GM18505 (cell line): Measurements from ENCODE around the gene OR7A10.

ENCODE experiments used
- ATAC-seq: cut with Tn5 transposase; IDR thresholded peaks from one replicate; pipeline ENCODE4 v1.9.1; 2021; ENCODE audit not compliant: unreplicated experiment
- POLR2A ChIP-seq: IDR thresholded peaks from 4 replicates; pipeline ENCODE4 v1.6.1; 2011; ENCODE audit warnings: borderline replicate concordance; ENCODE audit not compliant: insufficient read depth, insufficient read length; ENCODE audit errors: extremely low read depth

Gene OR7A10

DNA sequence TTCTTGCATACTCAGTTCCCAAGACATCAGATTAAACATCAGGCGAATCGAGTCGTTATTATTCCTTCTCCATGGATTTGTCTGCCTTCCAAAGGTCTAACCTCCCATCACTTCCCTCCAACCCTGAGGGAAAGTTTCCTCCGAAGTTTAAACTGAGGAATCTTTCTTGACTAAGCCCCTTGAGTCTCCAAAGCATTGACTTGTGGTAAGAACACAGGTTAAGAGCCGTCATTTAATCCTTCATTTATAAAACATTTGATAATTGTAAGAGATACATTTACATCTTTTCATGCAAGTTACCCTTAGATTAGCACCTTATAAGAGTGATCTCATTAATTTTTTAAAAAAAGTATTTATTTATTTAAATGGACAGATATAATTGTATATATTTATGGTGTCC is at the start of gene OR7A10:
TSS of gene OR7A10 (minus strand) at position 101 of the 400 bp plus-strand sequence. CDS start 7,045 bp downstream, outside the sequence.
- no peak for ATAC-seq
- no peak for TF ChIP-seq POLR2A

DNA sequence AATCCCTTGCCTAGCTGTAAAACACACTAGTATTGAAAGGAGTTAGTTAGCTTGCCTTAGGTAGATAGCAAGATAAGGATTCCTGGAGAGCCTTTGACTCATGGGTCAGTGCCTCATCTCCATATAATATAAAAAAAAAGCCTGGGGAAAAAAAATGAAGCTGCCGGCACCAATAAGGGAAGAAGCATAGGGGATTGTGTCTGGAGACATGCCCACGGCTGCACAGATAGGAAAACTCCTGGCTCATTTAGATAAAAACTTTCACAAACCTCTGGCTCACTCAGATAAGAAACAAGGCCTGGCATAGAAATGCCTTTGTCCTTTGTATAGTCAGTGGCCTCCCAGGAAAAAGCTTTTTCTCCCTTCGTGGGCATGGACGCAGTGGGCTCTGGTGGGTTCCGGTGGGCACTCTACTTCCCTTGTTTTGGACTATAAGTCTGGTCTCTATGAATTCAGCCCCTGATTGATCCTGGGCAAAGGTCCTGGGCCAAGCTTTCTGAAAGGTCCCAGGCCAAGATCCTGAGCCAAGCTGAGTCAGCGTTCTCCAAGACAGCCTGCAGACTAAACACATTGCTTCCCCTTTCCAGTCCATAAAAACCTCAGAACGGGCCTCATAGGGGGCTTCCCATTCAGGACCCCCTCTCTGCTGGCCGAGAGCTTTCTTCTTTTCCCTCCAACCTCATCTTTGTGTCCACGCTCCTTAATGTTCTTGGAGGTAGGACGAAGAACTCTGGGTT is 42.1 kb upstream of the OR7A10 start:
- ATAC-seq = no peak
- no peak for TF ChIP-seq POLR2A

DNA sequence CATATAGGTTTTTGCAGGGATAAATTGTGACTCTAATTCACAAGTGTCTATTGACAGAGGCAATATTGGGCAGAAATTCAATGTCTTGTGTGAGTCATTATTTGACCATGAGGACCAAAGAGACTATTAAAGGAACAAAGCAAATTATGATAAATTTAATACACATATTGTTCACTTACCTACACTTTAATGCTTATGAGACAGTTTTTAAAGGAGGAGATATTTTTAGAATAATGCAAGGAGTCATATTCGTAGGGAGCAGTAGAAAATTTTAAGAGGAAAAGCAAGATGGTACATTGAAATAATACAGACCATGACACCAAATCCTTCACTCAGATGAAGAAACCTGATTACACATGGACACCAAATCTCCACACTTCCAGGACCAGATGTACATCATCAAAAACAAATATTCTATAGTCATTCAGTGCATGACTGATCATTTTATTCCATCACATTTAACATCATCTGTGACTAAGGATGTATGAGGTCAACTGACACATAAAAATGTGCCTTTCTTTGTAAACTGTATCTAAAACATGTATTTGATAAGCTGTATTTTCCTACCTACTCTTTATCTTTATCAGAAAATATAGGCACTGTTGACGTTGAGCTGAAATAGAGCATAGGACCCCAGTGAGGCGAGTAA is 41.4 kb upstream of the OR7A10 start:
- no peak for TF ChIP-seq POLR2A
- no peak for ATAC-seq

DNA sequence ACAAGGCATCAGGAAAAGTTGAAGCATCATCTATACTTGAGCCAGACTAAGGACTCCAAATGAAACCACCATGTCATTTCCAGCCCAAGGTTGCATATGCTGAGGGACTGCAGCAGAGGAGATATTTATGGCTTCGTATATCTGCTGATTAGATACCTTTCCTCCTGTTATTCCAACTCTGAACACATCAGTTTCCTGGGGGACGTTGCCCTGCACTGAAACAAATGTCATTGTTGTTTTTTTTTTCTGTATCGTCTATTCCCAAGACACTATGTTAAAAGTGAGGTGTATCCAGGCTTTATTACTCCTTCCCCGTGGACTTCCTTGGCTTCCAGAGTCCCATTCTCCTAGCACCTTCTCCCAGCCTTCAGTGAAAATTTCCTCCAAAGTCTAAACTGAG is 37.3 kb upstream of the OR7A10 start, which contains the start of gene OR7A17:
TSS of gene OR7A17 (minus strand) at position 101 of the 400 bp plus-strand sequence. CDS start 4,777 bp downstream, outside the sequence.
- no peak for ATAC-seq
- no peak for TF ChIP-seq POLR2A

DNA sequence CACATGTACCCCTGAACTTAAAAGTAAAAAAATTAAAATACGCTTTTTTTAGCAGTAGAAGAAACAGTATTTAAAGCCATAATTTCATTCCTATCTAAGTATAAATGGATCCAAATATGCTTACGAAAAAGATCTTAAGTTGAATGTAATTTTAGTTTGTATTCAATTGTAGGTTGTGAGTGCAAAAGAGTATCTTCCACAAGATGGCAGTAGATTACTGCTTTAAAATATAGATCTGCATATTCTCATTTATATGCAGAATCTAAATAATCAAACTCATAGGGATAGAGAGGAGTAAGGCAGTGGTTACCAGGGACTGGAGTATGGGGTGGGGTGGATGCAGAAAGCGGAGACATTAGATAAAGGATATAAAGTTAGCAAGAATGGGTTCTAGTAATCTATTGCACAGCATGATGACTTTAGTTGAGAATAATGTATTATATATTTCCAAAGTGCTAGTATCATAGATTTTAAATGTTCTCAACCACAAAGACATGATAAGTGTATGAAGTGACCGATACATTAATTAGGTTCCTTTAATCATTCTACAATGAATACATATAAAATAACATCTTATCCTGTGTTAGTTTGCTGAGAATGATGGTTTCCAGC is 23.0 kb upstream of the OR7A10 start:
- no peak for ATAC-seq
- TF ChIP-seq POLR2A = no peak

DNA sequence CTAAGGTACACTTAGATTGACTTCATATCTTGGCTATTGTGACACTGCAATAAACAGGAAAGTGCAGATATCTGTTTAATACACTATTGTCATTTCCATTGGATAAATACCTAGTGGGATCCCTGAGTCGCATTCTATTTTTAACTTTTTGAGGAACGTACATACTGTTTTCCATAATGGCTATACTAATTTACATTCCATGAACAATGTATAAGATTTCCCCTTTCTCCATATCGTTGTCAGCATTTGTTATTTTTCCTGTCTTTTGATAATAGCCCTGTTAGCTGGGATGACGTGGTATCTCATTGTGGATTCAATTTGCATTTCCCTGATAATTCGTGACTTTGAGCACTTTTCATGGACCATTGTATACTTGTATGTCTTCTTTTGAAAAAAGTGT is 19.8 kb upstream of the OR7A10 start:
- no peak for ATAC-seq
- TF ChIP-seq POLR2A = no peak

DNA sequence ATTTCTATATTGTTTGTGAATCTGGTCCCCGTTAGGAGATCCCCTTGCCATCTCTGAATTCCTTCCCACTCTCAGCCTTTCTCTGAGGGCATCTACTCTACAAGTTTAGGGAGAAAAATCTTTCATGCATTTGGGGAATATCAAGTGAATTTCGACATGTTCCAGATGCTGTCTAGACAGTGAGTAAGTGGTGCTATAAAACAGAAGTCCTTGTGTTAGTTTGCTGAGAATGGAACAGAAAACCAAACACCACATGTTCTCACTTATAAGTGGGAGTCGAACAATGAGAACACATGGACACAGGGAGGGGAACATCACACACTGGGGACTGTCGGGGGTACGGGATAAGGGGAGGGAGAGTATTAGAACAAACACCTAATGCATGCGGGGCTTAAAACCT is 5.1 kb downstream of the OR7A10 start:
- no peak for TF ChIP-seq POLR2A
- ATAC-seq = no peak

DNA sequence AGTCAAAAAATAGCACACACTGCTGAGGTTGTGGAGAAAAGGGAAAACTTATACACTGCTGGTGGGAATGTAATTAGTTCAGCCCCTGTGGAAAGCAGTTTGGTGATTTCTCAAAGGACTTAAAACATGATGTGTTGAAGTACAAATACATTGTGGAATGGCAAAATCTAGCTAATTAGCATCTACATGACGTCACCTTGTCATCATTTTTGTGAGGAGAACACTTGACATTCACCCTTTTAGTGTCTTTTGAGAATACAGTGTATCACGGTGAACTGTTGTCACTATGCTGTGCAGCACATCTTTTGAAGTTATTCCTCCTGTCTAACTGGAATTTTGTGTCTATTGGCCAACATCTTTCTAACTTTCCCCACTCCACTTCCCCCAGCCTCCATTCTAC is 5.6 kb downstream of the OR7A10 start:
- TF ChIP-seq POLR2A = no peak
- ATAC-seq = no peak

DNA sequence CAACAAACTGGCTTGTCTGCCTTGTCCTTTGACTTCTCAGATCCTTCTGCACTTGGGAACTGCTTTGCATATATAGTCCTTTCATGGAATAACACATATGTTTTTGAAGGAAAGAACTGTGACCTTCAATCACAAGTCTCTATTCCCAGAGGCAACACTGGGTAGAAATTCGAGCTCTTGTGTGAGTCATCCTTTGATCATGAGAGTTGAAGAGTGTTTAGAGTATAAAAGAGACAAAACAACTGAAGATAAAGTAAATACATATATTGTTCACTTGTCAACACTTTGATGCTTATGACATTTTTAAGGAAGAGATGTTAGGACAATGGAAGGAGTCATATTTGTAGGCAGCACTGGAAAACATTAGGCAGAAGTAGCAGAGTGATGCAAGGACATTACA is 8.5 kb downstream of the OR7A10 start:
- TF ChIP-seq POLR2A = no peak
- no peak for ATAC-seq

DNA sequence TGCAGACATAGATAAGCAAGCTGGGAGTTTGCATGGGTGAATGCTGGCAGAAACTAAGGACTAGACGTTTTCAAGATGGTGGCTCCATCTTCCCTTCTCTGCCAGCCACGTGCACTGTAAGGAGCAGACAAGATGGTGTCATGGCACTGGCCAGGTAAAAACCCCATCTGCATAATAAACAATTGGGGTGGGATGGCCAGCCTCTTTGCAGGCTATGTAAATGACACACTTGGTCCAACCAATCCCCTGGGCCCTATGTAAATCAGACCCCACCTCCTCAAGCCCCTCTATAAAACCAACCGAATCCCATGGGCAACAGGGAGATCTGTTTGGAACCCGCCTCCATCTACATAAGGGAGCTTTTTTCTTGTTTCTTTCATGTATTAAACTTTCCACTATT is 11.3 kb downstream of the OR7A10 start:
- no peak for ATAC-seq
- TF ChIP-seq POLR2A = no peak

DNA sequence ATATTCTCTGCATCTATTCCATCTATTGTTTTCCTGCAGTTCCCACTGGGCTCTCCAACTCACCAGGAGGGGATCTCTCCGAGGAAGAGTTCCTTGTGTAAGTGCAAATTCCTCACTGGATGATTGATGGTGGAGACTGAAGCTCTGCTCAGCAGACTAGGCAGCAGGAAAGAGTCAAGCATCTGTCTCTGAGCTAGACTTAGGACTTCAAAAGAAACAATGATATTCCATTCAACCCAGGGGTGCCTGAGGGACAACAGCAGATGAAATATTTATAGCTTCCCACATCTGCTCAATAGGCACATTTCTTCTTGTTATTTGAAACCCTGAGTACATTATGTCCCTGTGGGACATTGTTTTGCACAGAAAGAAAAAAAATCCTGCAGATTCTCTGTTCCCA is 13.7 kb downstream of the OR7A10 start, which contains the start of the genes OR7A5 and OR7C1:
TSS of gene OR7A5 (minus strand) at position 175 of the 400 bp plus-strand sequence. CDS start 6,944 bp downstream, outside the sequence.
TSS of gene OR7C1 (minus strand) at position 175 of the 400 bp plus-strand sequence. CDS start 35,049 bp downstream, outside the sequence.
- TF ChIP-seq POLR2A = no peak
- ATAC-seq = no peak

DNA sequence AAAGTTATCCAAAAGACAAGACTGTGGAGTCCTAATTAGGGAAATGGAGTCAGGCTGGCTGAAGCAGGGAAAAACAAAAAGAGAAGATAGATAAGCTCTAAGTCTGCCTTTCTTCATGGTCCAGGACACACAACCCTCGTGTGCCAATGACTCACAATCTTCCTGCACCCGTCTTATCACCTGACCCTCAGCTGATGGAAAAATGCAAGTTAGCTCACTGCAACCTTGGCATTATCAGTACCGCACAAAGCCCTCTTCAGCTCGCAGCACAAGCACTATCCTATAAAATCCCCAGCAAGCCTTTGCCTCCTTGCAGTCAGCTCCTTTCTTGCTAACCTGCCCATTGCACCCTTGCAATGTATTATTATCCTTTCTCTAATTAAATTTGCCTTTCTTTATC is 18.0 kb downstream of the OR7A10 start:
- TF ChIP-seq POLR2A = no peak
- ATAC-seq = no peak

DNA sequence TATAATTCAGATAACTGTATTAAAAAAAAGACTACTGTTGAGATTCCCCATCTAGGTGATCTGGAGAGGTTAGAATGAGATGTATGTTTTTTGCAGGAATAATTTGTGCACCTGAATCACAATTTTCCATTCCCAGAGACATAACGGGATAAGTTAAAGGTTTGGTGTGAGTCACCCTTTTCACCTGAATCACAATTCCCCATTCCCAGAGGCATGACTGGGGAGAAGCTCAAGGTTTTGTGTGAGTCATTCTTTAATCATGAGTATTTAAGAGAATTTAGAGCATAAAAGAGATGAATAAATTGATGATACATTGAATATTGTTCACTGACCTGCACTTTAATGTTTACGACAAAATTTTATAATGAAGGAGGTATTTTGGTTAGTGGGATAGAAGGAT is 22.7 kb downstream of the OR7A10 start:
- no peak for TF ChIP-seq POLR2A
- no peak for ATAC-seq
